ENCODE data around the gene ASIC4. TPM values are rescaled to one million over a fixed set of nuclear protein-coding genes. Genes with fewer than 3 reads are reported as not detected.

The ASIC4 gene
- total and polyA plus RNA-seq, 2 of the 13 experiments (the other 11 are each of a cell fraction or from before 2014, with no cell fraction given) = 0.03 TPM; not detected in 1

DNA sequence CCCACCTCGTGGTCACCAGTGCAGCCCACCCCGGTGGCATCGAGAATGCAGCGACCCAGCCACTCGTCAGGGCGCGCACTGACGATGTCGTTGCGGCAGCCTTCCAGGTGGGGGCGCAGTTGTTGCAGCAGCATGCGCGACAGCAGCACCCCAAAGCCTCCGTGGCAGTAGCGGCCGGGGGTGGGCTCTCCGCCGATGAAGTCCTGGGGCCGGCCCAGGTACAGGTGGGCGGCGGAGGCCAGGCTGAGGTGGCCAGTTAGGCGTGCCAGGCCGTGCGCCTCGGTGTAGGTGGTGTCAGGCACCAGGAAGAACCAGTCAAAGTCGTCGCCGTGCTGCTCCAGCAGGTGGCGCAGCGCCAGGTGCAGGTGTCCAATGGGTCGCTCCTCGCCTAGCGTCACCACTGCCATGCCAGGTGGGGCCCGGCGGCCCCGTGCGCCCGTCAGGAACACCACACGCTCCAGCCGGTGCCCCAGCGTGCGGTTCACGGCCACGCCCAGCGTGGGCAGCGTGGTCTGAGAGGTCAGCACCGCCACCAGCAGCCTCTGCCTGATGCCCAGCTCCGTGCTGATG is 27.4 kb downstream of the ASIC4 start (continued):
- TF ChIP-seq, protein P1, sequence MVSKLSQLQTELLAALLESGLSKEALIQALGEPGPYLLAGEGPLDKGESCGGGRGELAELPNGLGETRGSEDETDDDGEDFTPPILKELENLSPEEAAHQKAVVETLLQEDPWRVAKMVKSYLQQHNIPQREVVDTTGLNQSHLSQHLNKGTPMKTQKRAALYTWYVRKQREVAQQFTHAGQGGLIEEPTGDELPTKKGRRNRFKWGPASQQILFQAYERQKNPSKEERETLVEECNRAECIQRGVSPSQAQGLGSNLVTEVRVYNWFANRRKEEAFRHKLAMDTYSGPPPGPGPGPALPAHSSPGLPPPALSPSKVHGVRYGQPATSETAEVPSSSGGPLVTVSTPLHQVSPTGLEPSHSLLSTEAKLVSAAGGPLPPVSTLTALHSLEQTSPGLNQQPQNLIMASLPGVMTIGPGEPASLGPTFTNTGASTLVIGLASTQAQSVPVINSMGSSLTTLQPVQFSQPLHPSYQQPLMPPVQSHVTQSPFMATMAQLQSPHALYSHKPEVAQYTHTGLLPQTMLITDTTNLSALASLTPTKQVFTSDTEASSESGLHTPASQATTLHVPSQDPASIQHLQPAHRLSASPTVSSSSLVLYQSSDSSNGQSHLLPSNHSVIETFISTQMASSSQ (IDR thresholded peaks at IDR 0.05; ENCODE audit: low read depth) = no peak
- TF ChIP-seq, protein P1 (CRISPR knock-in tag; IDR thresholded peaks at IDR 0.05; ENCODE audit: borderline replicate concordance) = peak; percentile 74
- TF ChIP-seq NBN (conservative IDR thresholded peaks at IDR 0.05) = no peak
- TF ChIP-seq ZNF274 (CRISPR knock-in tag; IDR thresholded peaks at IDR 0.05) = no peak
- peak; percentile 39; the same call in 1 of the 2 replicates for TF ChIP-seq TAF1 (CRISPR knock-in tag; IDR thresholded peaks at IDR 0.05)
- TF ChIP-seq CBX1 (IDR thresholded peaks at IDR 0.05; ENCODE audit: low read depth) = peak; percentile 91
- TF ChIP-seq ZNF329 (CRISPR knock-in tag; IDR thresholded peaks at IDR 0.05; ENCODE audit: low read depth) = peak; percentile 69
- TF ChIP-seq, protein P2, sequence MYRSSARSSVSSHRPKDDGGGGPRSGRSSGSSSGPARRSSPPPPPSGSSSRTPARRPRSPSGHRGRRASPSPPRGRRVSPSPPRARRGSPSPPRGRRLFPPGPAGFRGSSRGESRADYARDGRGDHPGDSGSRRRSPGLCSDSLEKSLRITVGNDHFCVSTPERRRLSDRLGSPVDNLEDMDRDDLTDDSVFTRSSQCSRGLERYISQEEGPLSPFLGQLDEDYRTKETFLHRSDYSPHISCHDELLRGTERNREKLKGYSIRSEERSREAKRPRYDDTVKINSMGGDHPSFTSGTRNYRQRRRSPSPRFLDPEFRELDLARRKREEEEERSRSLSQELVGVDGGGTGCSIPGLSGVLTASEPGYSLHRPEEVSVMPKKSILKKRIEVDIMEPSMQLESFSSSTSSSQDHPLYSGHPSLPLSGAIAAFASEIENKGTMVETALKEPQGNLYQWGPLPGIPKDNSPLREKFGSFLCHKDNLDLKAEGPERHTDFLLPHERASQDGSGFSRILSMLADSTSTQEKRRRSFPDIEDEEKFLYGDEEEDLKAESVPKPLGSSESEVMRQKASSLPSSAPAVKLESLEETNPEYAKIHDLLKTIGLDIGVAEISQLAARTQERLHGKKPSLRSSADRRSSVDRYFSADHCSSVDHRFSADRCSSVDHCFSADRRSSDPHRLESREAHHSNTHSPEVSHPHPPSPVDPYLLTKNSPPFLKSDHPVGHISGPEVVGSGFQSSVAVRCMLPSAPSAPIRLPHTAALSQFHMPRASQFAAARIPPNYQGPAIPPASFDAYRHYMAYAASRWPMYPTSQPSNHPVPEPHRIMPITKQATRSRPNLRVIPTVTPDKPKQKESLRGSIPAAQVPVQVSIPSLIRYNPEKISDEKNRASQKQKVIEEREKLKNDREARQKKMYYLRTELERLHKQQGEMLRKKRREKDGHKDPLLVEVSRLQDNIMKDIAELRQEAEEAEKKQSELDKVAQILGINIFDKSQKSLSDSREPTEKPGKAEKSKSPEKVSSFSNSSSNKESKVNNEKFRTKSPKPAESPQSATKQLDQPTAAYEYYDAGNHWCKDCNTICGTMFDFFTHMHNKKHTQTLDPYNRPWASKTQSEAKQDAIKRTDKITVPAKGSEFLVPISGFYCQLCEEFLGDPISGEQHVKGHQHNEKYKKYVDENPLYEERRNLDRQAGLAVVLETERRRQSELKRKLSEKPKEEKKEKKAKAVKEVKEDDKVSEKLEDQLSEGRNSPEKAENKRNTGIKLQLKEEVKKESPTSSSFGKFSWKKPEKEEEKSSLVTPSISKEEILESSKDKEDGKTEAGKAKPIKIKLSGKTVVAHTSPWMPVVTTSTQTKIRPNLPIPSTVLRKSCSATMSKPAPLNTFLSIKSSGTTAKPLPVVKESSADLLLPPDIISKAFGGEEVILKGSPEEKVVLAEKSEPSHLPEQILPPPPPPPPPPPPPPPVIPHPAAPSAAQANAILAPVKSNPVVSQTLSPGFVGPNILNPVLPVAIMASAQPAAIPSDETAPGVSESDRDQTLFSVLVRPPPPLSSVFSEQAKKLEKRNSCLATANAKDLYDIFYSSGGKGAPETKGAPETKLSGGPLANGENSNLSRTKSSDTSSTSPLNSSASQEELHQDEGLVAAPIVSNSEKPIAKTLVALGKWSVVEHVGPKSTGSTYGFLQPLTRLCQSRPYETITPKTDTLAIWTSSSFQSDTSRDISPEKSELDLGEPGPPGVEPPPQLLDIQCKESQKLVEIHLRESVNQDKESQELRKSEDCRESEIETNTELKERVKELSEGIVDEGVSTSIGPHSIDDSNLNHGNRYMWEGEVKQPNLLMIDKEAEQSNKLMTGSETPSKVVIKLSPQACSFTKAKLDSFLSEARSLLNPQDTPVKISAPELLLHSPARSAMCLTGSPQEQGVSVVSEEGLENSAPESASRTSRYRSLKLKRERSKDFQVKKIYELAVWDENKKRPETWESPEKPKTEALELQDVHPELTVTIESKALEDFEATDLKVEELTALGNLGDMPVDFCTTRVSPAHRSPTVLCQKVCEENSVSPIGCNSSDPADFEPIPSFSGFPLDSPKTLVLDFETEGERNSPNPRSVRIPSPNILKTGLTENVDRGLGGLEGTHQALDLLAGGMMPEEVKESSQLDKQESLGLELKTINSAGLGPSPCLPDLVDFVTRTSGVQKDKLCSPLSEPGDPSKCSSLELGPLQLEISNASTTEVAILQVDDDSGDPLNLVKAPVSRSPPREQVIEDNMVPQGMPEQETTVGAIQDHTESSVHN (CRISPR knock-in tag; IDR thresholded peaks at IDR 0.05) = peak; percentile 59; the same call in 1 of the 2 replicates
- TF ChIP-seq, protein P3, sequence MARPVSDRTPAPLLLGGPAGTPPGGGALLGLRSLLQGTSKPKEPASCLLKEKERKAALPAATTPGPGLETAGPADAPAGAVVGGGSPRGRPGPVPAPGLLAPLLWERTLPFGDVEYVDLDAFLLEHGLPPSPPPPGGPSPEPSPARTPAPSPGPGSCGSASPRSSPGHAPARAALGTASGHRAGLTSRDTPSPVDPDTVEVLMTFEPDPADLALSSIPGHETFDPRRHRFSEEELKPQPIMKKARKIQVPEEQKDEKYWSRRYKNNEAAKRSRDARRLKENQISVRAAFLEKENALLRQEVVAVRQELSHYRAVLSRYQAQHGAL (CRISPR knock-in tag; IDR thresholded peaks at IDR 0.05; ENCODE audit: not compliant biosample characterization) = no peak
- TF ChIP-seq KMT2B (CRISPR knock-in tag; IDR thresholded peaks at IDR 0.05) = peak; percentile 58; the same call in 1 of the 2 replicates
- peak; percentile 89 for TF ChIP-seq FOXC1 (CRISPR knock-in tag; IDR thresholded peaks at IDR 0.05; ENCODE audit: borderline replicate concordance)
- TF ChIP-seq, protein P4, sequence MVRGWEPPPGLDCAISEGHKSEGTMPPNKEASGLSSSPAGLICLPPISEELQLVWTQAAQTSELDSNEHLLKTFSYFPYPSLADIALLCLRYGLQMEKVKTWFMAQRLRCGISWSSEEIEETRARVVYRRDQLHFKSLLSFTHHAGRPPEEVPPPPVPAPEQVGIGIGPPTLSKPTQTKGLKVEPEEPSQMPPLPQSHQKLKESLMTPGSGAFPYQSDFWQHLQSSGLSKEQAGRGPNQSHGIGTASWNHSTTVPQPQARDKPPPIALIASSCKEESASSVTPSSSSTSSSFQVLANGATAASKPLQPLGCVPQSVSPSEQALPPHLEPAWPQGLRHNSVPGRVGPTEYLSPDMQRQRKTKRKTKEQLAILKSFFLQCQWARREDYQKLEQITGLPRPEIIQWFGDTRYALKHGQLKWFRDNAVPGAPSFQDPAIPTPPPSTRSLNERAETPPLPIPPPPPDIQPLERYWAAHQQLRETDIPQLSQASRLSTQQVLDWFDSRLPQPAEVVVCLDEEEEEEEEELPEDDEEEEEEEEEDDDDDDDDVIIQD (CRISPR knock-in tag; IDR thresholded peaks at IDR 0.05; ENCODE audit: low read depth) = 0 out of 2 replicates have a peak, but pooled peaks have one; percentile 63
- peak; percentile 75 for TF ChIP-seq ZC3H13 (CRISPR knock-in tag; IDR thresholded peaks at IDR 0.05)
- peak; percentile 86 for TF ChIP-seq SALL1 (CRISPR knock-in tag; IDR thresholded peaks at IDR 0.05)
- TF ChIP-seq RARA (CRISPR knock-in tag; IDR thresholded peaks at IDR 0.05) = no peak
- peak; percentile 99 for TF ChIP-seq RAD21 (CRISPR knock-in tag; IDR thresholded peaks at IDR 0.05)

All from HepG2 (cell line).